Epithelial cell of prostate (primary cell): ENCODE results near the gene LAMTOR2.
"Not testable (repeated sequence)": the region's sequence is repeated elsewhere in the genome, so short reads cannot be mapped to it uniquely, and the experiment has no call there.

Source experiments
- DNase-seq: peaks from one replicate; pipeline ENCODE4 v3.0.0-alpha.2; 2011; ENCODE audit warnings: low read depth, low spot score
- H3K27ac ChIP-seq: fragments of 450-650 bp; 2 replicates; pipeline ENCODE4 v1.5.1; 2017; ENCODE audit warnings: mild to moderate bottlenecking

LAMTOR2 gene

GRCh38 chr1:156051011-156051725 is 3.4 kb upstream of the LAMTOR2 start:
- H3K27ac ChIP-seq: no peak overlapping the region
- DNase-seq: no peak

DNA sequence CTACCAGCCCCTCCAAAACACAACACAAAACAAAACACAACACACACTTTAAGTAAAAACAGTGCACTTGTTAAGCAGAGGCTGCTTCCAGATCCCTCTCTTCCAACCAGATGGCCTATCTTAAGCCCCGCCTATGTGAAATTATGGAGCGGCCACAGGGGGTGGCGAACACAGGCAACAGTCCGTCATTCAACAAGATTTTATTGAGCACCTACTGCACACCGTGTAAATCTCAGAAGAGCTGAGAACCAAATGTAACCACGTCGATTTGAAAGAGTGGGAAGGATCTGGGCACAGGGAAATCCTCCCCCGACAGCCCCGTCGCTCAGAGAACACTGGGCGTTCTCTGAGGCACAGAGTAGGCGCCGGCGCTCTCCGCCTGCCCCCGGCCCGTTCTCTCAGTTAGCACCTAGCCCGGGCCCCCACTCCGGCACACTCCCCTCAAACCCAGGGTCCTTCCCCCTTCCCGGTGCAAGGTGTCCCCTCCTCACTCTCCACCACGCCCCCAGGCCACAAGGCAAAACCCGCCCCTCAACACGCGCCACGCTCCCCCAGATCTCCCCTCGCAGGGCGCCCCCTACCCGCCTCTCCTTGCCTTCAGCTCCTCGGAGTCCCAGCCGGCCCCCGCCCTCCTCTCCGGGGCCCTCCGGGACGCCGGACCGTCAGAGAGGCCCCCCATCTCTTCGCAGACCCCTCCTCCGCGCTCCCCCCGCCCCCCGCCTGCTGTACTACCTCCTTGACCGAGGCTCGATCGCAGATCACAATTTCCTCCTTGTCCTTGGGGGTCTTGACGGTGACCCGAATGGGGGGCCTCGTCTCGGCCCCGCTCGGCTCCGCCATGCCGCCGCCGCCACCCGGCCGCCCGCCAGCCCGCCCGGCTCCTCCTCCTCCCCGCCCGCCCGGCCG is 1.5 kb upstream of the LAMTOR2 start:
- H3K27ac ChIP-seq: peak overlapping the region; percentile 90
- DNase-seq: no peak

GRCh38 chr1:156053768-156054499 is 648 bp upstream of the LAMTOR2 start, which contains the start of gene UBQLN4:
TSS of gene UBQLN4 (minus strand) at chr1:156053798. CDS start at chr1:156053701, 97 bp downstream.
- peak within 1 kb of the TSS; percentile 90 for H3K27ac ChIP-seq
- DNase-seq: no peak

- peak overlapping the region; percentile 90 for H3K27ac ChIP-seq
- DNase-seq: no peak
Measured at GRCh38 chr1:156055281-156056048, 883 bp downstream of the LAMTOR2 start.

DNA sequence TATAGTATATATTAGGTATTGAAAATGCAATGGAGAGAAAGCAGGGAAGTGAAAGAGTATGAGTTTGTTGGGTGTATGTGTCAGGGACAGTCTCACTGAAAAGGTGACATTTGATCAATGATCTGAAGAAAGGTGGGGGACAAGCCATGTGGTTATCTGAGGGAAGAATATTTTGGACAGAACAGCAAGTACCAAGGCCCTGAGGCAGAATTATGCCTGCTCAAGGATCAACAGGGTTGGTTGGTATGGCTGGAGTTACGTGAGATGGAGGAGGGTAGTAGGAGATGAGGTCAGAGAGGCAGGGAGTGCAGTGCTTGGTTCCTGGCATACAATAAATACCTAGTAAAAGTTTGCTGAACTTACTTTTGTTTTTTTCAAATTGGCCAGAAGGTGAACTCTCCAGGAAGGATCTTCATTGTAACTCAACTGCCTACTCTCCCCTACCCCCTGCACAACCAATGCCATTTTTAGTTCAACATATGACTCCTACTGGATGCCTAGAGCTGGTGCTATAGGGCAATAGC is 1.8 kb downstream of the LAMTOR2 start:
- no peak for DNase-seq
- no peak overlapping the region for H3K27ac ChIP-seq

DNA sequence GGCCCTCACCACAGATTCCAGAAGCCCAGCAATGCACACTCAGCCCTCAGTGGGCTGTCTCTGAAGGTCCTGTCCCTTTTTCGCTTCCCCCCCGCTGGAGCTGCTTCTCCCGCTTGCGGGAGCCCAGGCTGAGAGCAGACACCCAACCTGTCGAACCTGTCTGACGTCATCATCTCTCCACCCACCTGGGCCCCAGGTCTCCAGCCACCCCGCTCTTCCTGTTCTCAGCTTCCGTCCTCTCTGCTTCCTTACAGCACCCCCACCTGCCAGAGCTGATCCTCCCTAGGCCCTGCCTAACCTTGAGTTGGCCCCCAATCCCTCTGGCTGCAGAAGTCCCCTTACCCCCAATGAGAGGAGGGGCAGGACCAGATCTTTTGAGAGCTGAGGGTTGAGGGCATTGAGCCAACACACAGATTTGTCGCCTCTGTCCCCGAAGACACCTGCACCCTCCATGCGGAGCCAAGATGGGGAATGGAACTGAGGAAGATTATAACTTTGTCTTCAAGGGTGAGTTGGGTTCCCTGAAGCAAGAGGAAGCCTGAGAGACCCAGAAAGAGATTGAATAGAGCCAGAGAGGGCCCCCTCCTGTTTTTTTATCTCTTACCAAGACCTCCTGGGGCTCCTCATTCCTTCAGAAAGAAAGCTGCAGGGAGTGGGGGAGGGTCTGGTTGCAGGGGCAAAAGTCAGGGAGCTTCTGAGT is 6.5 kb downstream of the LAMTOR2 start, which contains the start of gene RAB25:
Gene RAB25, plus strand, starts transcription at position 224 of the 700 bp plus-strand sequence. Its CDS starts 241 bp downstream, at position 465.
- peak within 1 kb of the TSS; percentile 87 for H3K27ac ChIP-seq
- DNase-seq: peak; percentile 65

DNA sequence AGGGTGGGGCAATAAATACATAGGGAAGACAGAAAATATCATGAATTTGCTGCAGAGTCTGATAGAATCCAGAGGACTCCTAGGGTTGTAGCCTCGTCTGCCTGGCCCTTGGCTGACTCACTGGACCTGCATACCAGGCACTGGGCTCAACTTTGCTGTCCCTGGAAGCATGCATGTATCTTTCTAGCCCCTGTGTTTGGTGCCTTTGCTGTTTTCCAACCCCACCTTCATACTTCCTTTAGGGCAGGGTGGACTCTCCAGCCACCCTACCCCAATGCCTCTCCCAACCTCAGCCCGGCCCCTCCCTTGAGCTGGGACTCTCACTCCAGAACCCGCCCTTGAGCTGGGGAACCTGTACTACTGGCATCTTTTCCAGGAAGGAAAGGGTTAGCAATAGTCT is 7.6 kb downstream of the LAMTOR2 start:
- DNase-seq: no peak
- peak overlapping the region; percentile 87 for H3K27ac ChIP-seq

DNA sequence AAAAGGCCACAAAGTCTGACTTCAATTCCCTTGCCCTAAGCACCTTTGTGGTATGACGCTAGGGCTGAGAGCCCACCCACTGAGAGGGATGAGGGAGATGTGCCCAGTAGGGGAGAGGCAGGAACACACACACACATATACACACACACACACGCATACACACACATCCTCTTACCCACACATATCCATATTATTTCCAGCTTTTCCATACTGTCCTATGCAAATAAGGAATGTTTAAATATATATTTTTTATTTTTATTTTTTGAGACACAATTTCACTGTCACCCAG is 9.4 kb downstream of the LAMTOR2 start:
- H3K27ac ChIP-seq: peak overlapping the region; percentile 87
- no peak for DNase-seq

GRCh38 chr1:156064615-156065014 is 10.0 kb downstream of the LAMTOR2 start:
- no peak for DNase-seq

GRCh38 chr1:156065212-156065611 is 10.6 kb downstream of the LAMTOR2 start:
- no peak for DNase-seq
- H3K27ac ChIP-seq: no peak overlapping the region

More at GRCh38 chr1:156064615-156065014, 10.0 kb downstream of the LAMTOR2 start:
- H3K27ac ChIP-seq: no peak overlapping the region

- no peak for DNase-seq
Measured at GRCh38 chr1:156065871-156066270, 11.3 kb downstream of the LAMTOR2 start.

GRCh38 chr1:156067262-156067661 is 12.7 kb downstream of the LAMTOR2 start:
- DNase-seq: no peak
- H3K27ac ChIP-seq: no peak overlapping the region

More at GRCh38 chr1:156065871-156066270, 11.3 kb downstream of the LAMTOR2 start:
- H3K27ac ChIP-seq: no peak overlapping the region

- DNase-seq: no peak
- no peak overlapping the region for H3K27ac ChIP-seq
Measured at GRCh38 chr1:156069490-156070455, 15.2 kb downstream of the LAMTOR2 start.

DNA sequence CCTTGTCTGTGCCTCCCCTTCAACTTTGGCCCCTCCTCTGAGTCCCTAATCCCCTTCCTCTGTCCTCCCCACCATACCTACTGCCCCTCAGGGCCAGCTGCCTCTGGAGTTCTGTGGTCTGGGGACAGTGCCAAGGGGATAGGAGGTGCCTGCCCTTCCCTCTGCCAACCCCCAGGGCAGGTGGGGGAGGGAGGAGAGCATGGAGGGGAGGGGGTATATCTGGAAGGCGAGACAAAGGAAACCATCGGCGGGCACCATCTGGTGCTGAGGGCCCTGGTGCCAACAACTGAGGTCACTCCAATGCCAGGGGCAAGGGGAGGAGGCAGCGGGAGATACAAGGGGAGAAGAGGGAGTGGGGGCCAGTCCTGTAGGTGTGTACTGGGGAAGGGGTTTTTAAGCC is 16.0 kb downstream of the LAMTOR2 start:
- no peak overlapping the region for H3K27ac ChIP-seq
- no peak for DNase-seq

GRCh38 chr1:156071332-156071816 is 16.8 kb downstream of the LAMTOR2 start:
- not testable (repeated sequence) for H3K27ac ChIP-seq, DNase-seq

DNA sequence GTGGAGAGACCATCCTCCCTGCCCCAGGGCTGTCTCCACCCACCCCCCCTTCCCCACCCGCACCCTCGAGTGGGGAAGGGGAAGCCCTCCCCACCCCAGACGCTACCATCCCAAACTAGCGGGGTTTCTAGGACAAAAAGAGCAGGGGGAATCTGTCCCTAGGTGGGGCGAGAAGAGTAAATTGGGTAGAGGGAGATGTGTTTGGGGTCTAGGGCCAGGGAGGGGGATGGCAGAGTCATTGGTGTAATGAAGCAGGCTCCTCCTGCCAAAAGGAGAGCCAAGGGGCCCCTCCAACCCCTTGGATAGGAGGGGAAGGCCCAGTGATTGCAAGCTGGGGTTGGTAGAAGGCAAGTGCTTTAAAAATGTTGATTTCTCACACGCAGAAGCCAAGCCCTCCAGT is 17.7 kb downstream of the LAMTOR2 start:
- H3K27ac ChIP-seq: no peak overlapping the region
- DNase-seq: no peak

- DNase-seq: no peak
- no peak overlapping the region for H3K27ac ChIP-seq
Measured at GRCh38 chr1:156073110-156073687, 18.6 kb downstream of the LAMTOR2 start.
